Tibial artery (tissue), 4 donors: Measurements from ENCODE around the gene NACAD.

Experiments used
- DNase-seq, 2 donors: peaks; one replicate each; pipeline ENCODE4 v3.0.0-alpha.2; 2019
- H3K27ac ChIP-seq, 2 donors: fragments of 200-600 bp; sonication (generic) in 1 of 2; 1 replicate in 1 of 2; 2 replicates in 1 of 2; pipeline ENCODE4 v1.5.1; 2018 to 2019; ENCODE audit warnings: mild to moderate bottlenecking in 1 of 2
- H3K27me3 ChIP-seq, 2 donors: fragments of 200-600 bp; sonication (generic) in 1 of 2; one replicate each; pipeline versions ENCODE4 v1.5.1 to v1.6.0; 2016 to 2019
- H3K36me3 ChIP-seq, 3 donors: fragments of 200-600 bp; sonication (generic) in 2 of 3; one replicate each; pipeline ENCODE4 v1.5.1; 2016 to 2019; ENCODE audit warnings: mild to moderate bottlenecking in 2 of 3
- H3K4me1 ChIP-seq, 4 donors: fragments of 200-600 bp; sonication (generic) in 2 of 4; 1 replicate in 3 of 4; 2 replicates in 1 of 4; pipeline ENCODE4 v1.5.1; 2016 to 2019
- H3K4me3 ChIP-seq, 2 donors: fragments of 200-600 bp; sonication (generic) in 1 of 2; 1 replicate in 1 of 2; 2 replicates in 1 of 2; pipeline ENCODE4 v1.5.1; 2018 to 2019; ENCODE audit warnings: mild to moderate bottlenecking in 2 of 2
- H3K9me3 ChIP-seq, 3 donors: fragments of 200-600 bp; sonication (generic) in 1 of 3; one replicate each; pipeline ENCODE4 v1.5.1; 2016 to 2019
- intact Hi-C: fragments of 100-400 bp; cut with DNase I; formaldehyde crosslinking; loops from one replicate; pipeline ENCODE4 v1.15.0; 2023; ENCODE audit warnings: low total_unique reads
- TF ChIP-seq, protein P1 (sequence below), 2 experiments: fragments of 200-600 bp in 1 of 2; fragments of 450-650 bp in 1 of 2; IDR thresholded peaks; one replicate each; pipeline ENCODE4 v1.5.1; 2017 to 2019; ENCODE audit warnings: antibody characterized with exemption in 2 of 2, mild to moderate bottlenecking in 1 of 2, moderate library complexity in 1 of 2

NACAD gene

GRCh38 chr7:45031829-45032228 lies 56.9 kb downstream of the NACAD start:
- Histone ChIP-seq H3K9me3 (no peaks in the 10 kb centered on the region), H3K36me3 (peaks cover 0 to 10% (median 9%) of the 10 kb centered on the region in 3 donors), H3K4me1 (peaks cover 0 to 20% (median 15%) of the 10 kb centered on the region in 4 donors), H3K4me3 (no peak overlapping the region), H3K27me3 (no peaks in the 10 kb centered on the region), H3K27ac (no peak overlapping the region)
- TF ChIP-seq, protein P1, sequence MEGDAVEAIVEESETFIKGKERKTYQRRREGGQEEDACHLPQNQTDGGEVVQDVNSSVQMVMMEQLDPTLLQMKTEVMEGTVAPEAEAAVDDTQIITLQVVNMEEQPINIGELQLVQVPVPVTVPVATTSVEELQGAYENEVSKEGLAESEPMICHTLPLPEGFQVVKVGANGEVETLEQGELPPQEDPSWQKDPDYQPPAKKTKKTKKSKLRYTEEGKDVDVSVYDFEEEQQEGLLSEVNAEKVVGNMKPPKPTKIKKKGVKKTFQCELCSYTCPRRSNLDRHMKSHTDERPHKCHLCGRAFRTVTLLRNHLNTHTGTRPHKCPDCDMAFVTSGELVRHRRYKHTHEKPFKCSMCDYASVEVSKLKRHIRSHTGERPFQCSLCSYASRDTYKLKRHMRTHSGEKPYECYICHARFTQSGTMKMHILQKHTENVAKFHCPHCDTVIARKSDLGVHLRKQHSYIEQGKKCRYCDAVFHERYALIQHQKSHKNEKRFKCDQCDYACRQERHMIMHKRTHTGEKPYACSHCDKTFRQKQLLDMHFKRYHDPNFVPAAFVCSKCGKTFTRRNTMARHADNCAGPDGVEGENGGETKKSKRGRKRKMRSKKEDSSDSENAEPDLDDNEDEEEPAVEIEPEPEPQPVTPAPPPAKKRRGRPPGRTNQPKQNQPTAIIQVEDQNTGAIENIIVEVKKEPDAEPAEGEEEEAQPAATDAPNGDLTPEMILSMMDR (IDR thresholded peaks at IDR 0.05): no peak
- intact Hi-C loops: no loop called here
- DNase-seq: no peak
